ENCODE data around the gene P2RY1. TPM values are rescaled to one million over a fixed set of nuclear protein-coding genes. Genes with fewer than 3 reads are reported as not detected.

Gene P2RY1
- total RNA-seq, 1 experiment from 2014 or later: 1.2 TPM

DNA sequence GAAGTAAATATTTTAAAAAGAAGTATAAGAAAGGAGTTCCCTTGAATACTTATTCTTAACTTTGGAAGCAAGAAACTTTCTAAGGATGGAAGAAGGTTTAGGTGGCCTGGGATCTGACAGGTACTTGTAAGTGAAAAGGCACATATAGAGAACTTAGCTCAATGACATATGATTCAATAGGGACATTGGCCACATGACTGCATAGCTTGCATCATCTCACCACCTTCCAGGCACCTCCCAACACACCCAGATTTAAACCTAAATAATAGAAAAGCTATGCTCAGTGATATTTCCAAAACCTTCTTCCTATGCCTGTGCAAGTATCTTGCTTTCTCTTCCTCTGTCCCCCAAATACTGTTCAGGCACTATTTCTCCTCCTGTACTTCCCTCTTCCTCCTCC is 4.7 kb upstream of the P2RY1 start:
- no TSS peak for BruUV-seq (replicated peaks)
- peaks cover 9% of the 10 kb centered on the region for H3K4me1 ChIP-seq (replicated peaks; ENCODE audit: insufficient read depth)
- H2AFZ ChIP-seq: no peak overlapping the region
- TF ChIP-seq, protein P1, sequence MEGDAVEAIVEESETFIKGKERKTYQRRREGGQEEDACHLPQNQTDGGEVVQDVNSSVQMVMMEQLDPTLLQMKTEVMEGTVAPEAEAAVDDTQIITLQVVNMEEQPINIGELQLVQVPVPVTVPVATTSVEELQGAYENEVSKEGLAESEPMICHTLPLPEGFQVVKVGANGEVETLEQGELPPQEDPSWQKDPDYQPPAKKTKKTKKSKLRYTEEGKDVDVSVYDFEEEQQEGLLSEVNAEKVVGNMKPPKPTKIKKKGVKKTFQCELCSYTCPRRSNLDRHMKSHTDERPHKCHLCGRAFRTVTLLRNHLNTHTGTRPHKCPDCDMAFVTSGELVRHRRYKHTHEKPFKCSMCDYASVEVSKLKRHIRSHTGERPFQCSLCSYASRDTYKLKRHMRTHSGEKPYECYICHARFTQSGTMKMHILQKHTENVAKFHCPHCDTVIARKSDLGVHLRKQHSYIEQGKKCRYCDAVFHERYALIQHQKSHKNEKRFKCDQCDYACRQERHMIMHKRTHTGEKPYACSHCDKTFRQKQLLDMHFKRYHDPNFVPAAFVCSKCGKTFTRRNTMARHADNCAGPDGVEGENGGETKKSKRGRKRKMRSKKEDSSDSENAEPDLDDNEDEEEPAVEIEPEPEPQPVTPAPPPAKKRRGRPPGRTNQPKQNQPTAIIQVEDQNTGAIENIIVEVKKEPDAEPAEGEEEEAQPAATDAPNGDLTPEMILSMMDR (conservative IDR thresholded peaks at IDR 0.05): no peak
- no peak for TF ChIP-seq EZH2 (IDR thresholded peaks at IDR 0.05; ENCODE audit: low read depth)
- H3F3A ChIP-seq (ENCODE audit: insufficient read depth, low read depth): peaks cover 11% of the 10 kb centered on the region; the same call in 1 of the 2 replicates
- no peak overlapping the region for H3K27ac ChIP-seq
- H3K79me2 ChIP-seq (ENCODE audit: low read depth): no peaks in the 10 kb centered on the region
- no peaks in the 10 kb centered on the region for H3K9me2 ChIP-seq (ENCODE audit: insufficient read depth)
- intact Hi-C loops (cut with micrococcal nuclease; ENCODE audit: unreplicated experiment): loop anchor here (10.0 kb wide), 1 partner anchor 195 kb away; no protein-coding TSS in a partner anchor
- ChIA-PET POLR2A (ENCODE audit: unreplicated experiment) (no interaction called here), CTCF (no interaction called here)
- no peak overlapping the region for H3K4me3 ChIP-seq
- DNase-seq: no peak
- no peaks in the 10 kb centered on the region for H3K9me3 ChIP-seq (ENCODE audit: insufficient read depth, low read depth)
- no peaks in the 10 kb centered on the region for H3K27me3 ChIP-seq (ENCODE audit: insufficient read depth, low read depth)
- no peak overlapping the region for H3K4me2 ChIP-seq
- no peaks in the 10 kb centered on the region for H3K36me3 ChIP-seq (ENCODE audit: low read depth)
- no peaks in the 10 kb centered on the region for H4K20me1 ChIP-seq (ENCODE audit: insufficient read depth)

GRCh38 chr3:152832046-152832445 is 2.9 kb upstream of the P2RY1 start:
- Histone ChIP-seq H3K27ac (no peak overlapping the region), H3K4me1 (replicated peaks; ENCODE audit: insufficient read depth) (peaks cover 9% of the 10 kb centered on the region), H3K9me2 (ENCODE audit: insufficient read depth) (no peaks in the 10 kb centered on the region), H4K20me1 (ENCODE audit: insufficient read depth) (no peaks in the 10 kb centered on the region), H3K9me3 (ENCODE audit: insufficient read depth, low read depth) (no peaks in the 10 kb centered on the region), H3K36me3 (ENCODE audit: low read depth) (no peaks in the 10 kb centered on the region), H3K4me2 (no peak overlapping the region), H3K4me3 (no peak overlapping the region), H3F3A (ENCODE audit: insufficient read depth, low read depth) (peaks cover 11% of the 10 kb centered on the region; the same call in 1 of the 2 replicates), H3K79me2 (ENCODE audit: low read depth) (no peaks in the 10 kb centered on the region), H3K27me3 (ENCODE audit: insufficient read depth, low read depth) (no peaks in the 10 kb centered on the region), H2AFZ (no peak overlapping the region)
- CTCF ChIA-PET: no interaction called here
- TF ChIP-seq EZH2 (IDR thresholded peaks at IDR 0.05; ENCODE audit: low read depth): no peak
- TF ChIP-seq, protein P1 (conservative IDR thresholded peaks at IDR 0.05): no peak
- POLR2A ChIA-PET (ENCODE audit: unreplicated experiment): no interaction called here
- DNase-seq: no peak
- no TSS peak for BruUV-seq (replicated peaks)
- intact Hi-C loops (cut with micrococcal nuclease; ENCODE audit: unreplicated experiment): loop anchor here (10.0 kb wide), 1 partner anchor 193 kb away; no protein-coding TSS in a partner anchor

DNA sequence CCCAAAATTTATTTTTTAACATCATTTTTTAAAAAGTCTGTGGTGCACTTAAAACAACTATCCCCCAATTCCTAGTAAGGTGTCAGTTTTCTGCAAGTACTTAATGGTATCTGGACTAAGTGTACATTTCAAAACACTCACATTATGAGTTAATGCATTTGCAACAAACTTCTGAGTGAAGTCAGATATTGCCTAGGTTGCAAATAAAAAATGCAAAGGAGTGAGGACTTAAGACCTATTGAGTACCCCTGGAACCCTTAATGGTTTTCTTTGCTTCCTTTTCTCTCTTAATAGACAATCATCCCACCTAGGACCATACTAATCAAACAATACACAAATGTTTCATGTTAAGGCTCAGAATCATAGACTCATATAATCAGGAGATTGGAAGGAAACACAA is 1.8 kb upstream of the P2RY1 start:
- POLR2A ChIA-PET (ENCODE audit: unreplicated experiment): no interaction called here

More for the DNA sequence above, 1.8 kb upstream of the P2RY1 start:
- H3K27me3 ChIP-seq (ENCODE audit: insufficient read depth, low read depth): no peaks in the 10 kb centered on the region
- intact Hi-C loops (cut with micrococcal nuclease; ENCODE audit: unreplicated experiment): loop anchor here (10.0 kb wide), 1 partner anchor 192 kb away; no protein-coding TSS in a partner anchor
- TF ChIP-seq, protein P1 (conservative IDR thresholded peaks at IDR 0.05): no peak
- no peak for TF ChIP-seq EZH2 (IDR thresholded peaks at IDR 0.05; ENCODE audit: low read depth)
- no peaks in the 10 kb centered on the region for H3K9me3 ChIP-seq (ENCODE audit: insufficient read depth, low read depth)
- no TSS peak for BruUV-seq (replicated peaks)
- H4K20me1 ChIP-seq (ENCODE audit: insufficient read depth): no peaks in the 10 kb centered on the region
- no peak overlapping the region for H3K27ac ChIP-seq
- H3K4me2 ChIP-seq: no peak overlapping the region
- no peaks in the 10 kb centered on the region for H3K9me2 ChIP-seq (ENCODE audit: insufficient read depth)
- peaks cover 9% of the 10 kb centered on the region for H3K4me1 ChIP-seq (replicated peaks; ENCODE audit: insufficient read depth)
- no peak for DNase-seq
- no peaks in the 10 kb centered on the region for H3K36me3 ChIP-seq (ENCODE audit: low read depth)
- H3K79me2 ChIP-seq (ENCODE audit: low read depth): no peaks in the 10 kb centered on the region
- no peak overlapping the region for H2AFZ ChIP-seq
- peaks cover 11% of the 10 kb centered on the region; the same call in 1 of the 2 replicates for H3F3A ChIP-seq (ENCODE audit: insufficient read depth, low read depth)
- CTCF ChIA-PET: no interaction called here
- no peak overlapping the region for H3K4me3 ChIP-seq

Data from PC-9 (cell line).